Stimulated activated CD8-positive, alpha-beta memory T cell treated with anti-CD3 and anti-CD28 coated beads, Interleukin-4, amount 100 ng/mL, for 48 hours (primary cell): ENCODE results near the gene DDC.
"Not testable (repeated sequence)": the region's sequence is repeated elsewhere in the genome, so short reads cannot be mapped to it uniquely, and the experiment has no call there.

Experiments used
- DNase-seq: peaks from one replicate; pipeline ENCODE4 v3.0.0-alpha.2; 2020

DDC gene

GRCh38 chr7:50588937-50589336 lies 23.7 kb upstream of the DDC start:
- no peak for DNase-seq

- DNase-seq: no peak
Measured at GRCh38 chr7:50587737-50588136, 22.5 kb upstream of the DDC start.

- DNase-seq: no peak
Measured at GRCh38 chr7:50584793-50585408, 19.7 kb upstream of the DDC start.

GRCh38 chr7:50584386-50584785 lies 19.2 kb upstream of the DDC start:
- no peak for DNase-seq

- DNase-seq: not testable (repeated sequence)
Measured at GRCh38 chr7:50583295-50583694, 18.1 kb upstream of the DDC start.

GRCh38 chr7:50582271-50582670 lies 17.1 kb upstream of the DDC start:
- not testable (repeated sequence) for DNase-seq

GRCh38 chr7:50580666-50581065 lies 15.5 kb upstream of the DDC start:
- DNase-seq: not testable (repeated sequence)

- DNase-seq: no peak
Measured at GRCh38 chr7:50580057-50580456, 14.9 kb upstream of the DDC start.

GRCh38 chr7:50578105-50578504 lies 12.9 kb upstream of the DDC start:
- DNase-seq: not testable (repeated sequence)

GRCh38 chr7:50577569-50577968 lies 12.4 kb upstream of the DDC start:
- no peak for DNase-seq

GRCh38 chr7:50576388-50576787 lies 11.2 kb upstream of the DDC start:
- DNase-seq: not testable (repeated sequence)

GRCh38 chr7:50567715-50568261 lies 2.6 kb upstream of the DDC start:
- DNase-seq: no peak

GRCh38 chr7:50565977-50566376 lies 772 bp upstream of the DDC start:
- DNase-seq: no peak

GRCh38 chr7:50565559-50565916 lies 333 bp upstream of the DDC start:
- no peak for DNase-seq

- DNase-seq: no peak
Measured at GRCh38 chr7:50564171-50564570, 1.0 kb downstream of the DDC start.

GRCh38 chr7:50562136-50562535 lies 3.1 kb downstream of the DDC start:
- DNase-seq: no peak

GRCh38 chr7:50560865-50561351 lies 4.3 kb downstream of the DDC start:
- DNase-seq: no peak

GRCh38 chr7:50559881-50560280 lies 5.3 kb downstream of the DDC start:
- no peak for DNase-seq

GRCh38 chr7:50558294-50559053 lies 6.7 kb downstream of the DDC start:
- no peak for DNase-seq

- no peak for DNase-seq
Measured at GRCh38 chr7:50557099-50557498, 8.1 kb downstream of the DDC start.

GRCh38 chr7:50556247-50556991 lies 8.8 kb downstream of the DDC start:
- no peak for DNase-seq

GRCh38 chr7:50555594-50556140 lies 9.5 kb downstream of the DDC start:
- no peak for DNase-seq
